ENCODE data around the gene TIA1.
A peak's percentile ranks its signal among the peaks of the same experiment; 100 is the strongest.
"Not testable (repeated sequence)": the region's sequence is repeated elsewhere in the genome, so short reads cannot be mapped to it uniquely, and the experiment has no call there.

The TIA1 gene

DNA sequence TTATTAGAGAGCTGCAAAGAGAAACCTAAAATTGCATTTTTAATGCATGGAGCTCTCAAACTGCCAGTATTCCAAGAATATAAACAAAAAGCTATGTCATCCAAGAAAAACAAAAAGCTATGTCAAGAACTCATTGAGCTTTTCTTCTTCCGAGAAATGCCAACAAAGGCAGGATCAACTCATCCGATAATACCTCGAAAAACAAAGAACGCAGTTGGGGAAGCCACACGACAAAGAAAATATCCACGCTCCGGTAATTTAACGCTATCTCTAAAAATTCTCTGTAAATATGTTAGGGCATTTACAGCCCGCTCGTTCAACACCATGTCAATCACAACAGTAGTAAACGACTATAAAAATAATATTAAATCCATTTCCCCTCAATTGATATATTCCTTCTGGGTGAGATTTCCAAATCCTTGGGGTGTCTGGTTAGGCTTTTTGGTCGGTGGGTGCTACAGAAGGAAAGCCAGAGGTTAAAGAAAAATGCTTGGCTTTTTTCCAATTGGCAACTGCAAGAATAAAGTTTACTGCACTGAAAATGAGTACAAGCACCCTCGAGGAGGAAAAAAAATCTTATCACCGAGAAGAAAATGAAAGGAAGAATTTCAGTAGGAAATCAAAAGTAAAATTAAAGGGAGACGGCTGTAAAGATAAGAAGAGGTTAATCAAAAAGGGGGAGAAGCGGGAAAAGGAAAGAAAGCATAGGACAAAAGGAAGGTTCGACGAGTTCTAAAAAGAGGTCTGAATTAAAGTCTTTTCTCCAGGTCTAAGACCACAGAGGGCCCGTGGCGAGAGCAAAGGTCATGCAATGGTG lies 856 bp downstream of the TIA1 start:
- Mint-ChIP-seq H3K27me3 (no peaks in the 10 kb centered on the region), H3K27ac (peak overlapping the region; percentile 97), H3K9me3 (no peaks in the 10 kb centered on the region), H3K4me1 (ENCODE audit: low read depth) (peaks cover 27% of the 10 kb centered on the region), H3K36me3 (ENCODE audit: low read depth) (peaks cover 22% of the 10 kb centered on the region), H3K4me3 (peak overlapping the region; percentile 87)
- intact Hi-C loops (cut with micrococcal nuclease): loop anchor here (1.0 kb wide), 2 partner anchors 11 to 46 kb away; partner anchors contain the start of genes PCYOX1 and SNRPG

DNA sequence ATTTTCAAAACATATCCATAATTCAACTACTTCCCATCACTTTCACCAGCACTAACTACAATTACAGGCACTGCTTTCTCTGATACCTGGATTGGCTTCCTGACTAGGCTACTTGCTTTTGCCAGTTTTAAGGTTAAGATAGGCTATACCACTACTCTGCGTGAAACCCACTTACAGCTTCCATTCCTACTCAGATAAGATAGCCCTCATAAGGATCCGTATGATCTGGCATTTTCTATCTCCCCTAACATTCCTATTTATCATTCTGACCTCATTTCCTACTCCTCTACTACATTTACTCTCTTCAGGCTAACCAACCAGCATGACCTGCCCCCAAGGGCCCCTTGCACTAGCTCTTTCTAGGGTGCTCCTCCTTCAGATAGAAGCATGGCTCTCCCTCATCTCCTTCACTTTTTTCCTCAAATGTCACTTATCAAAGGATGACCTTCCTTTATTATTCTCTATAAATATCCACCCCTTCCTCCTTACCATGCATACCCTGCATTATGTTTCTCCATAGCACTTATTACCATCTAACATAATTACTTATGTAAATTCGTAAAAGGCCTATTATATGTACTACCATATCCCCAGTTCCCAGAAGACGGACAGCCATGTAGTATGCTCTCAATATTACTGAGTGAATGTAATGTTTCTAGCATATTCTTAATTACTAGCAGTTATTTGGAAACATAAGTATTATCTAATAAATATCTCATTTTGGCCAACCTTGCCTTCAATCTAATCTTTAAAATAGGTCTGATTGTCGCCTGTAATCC lies 4.4 kb downstream of the TIA1 start:
- Mint-ChIP-seq H3K4me1 (ENCODE audit: low read depth) (peaks cover 40% of the 10 kb centered on the region), H3K36me3 (ENCODE audit: low read depth) (peaks cover 36% of the 10 kb centered on the region), H3K9me3 (no peaks in the 10 kb centered on the region), H3K27me3 (no peaks in the 10 kb centered on the region), H3K4me3 (no peak overlapping the region), H3K27ac (peak overlapping the region; percentile 42)
- intact Hi-C loops (cut with micrococcal nuclease): no loop called here

DNA sequence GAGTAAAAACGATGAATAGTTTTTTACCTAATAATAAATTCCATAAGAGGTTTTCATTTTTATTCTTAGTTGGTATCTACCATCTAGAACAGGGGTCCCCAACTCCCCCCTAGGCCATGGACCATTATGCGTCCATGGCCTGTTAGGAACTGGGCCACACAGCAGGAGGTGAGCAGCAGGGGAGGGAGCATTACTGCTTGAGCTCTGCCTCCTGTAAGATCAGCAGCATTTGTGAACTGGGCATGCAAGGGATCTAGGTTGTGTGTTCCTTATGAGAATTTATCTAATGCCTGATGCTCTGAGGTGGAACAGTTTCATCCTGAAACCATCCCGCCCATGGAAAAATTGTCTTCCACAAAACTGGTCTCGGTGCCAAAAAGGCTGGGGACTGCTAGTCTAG lies 5.9 kb downstream of the TIA1 start:
- no peak overlapping the region for H3K4me3 Mint-ChIP-seq
- intact Hi-C loops (cut with micrococcal nuclease): no loop called here
- no peak overlapping the region for H3K27ac Mint-ChIP-seq
- no peaks in the 10 kb centered on the region for H3K9me3 Mint-ChIP-seq
- H3K4me1 Mint-ChIP-seq (ENCODE audit: low read depth): peaks cover 40% of the 10 kb centered on the region
- H3K36me3 Mint-ChIP-seq (ENCODE audit: low read depth): peaks cover 24% of the 10 kb centered on the region
- H3K27me3 Mint-ChIP-seq: no peaks in the 10 kb centered on the region

DNA sequence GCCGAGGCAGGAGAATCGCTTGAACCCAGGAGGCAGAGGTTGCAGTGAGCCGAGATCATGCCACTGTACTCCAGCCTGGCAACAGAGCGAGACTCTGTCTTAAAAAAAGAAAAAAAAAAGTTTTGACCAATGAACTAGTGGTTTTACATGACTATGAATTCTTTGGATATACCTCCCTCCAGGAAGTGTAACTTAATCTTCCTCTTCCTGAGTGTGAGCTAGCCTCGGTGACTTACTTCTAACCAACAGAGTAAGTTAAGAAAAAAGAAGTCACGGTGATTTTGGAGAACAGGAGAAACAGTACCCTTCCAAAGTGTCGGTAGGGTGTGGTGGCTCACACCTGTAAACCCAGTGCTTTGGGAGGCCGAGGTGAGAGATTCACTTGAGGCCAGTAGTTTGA lies 7.1 kb downstream of the TIA1 start:
- Mint-ChIP-seq H3K27me3 (no peaks in the 10 kb centered on the region), H3K4me3 (no peak overlapping the region), H3K9me3 (no peaks in the 10 kb centered on the region), H3K27ac (peak overlapping the region; percentile 57), H3K4me1 (ENCODE audit: low read depth) (peaks cover 36% of the 10 kb centered on the region), H3K36me3 (ENCODE audit: low read depth) (peaks cover 27% of the 10 kb centered on the region)
- intact Hi-C loops (cut with micrococcal nuclease): no loop called here

DNA sequence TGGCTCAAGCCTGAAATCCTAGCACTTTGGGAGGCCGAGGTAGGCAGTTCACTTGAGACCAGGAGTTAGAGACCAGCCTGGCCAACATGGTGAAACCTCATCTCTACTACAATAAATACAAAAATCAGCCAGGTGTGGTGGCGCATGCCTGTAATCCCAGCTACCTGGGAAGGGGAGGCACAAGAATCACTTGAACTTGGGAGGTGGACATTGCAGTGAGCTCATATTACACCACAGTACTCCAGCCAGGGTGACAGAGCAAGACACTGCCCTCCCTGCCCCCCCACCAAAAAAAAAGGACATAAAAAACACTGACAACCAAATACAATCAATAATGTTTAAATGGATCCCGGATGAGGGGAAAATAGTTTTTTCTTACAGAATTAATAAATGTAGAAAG lies 7.8 kb downstream of the TIA1 start:
- H3K4me3 Mint-ChIP-seq: no peak overlapping the region
- H3K4me1 Mint-ChIP-seq (ENCODE audit: low read depth): peaks cover 29% of the 10 kb centered on the region
- H3K27me3 Mint-ChIP-seq: no peaks in the 10 kb centered on the region
- H3K36me3 Mint-ChIP-seq (ENCODE audit: low read depth): peaks cover 24% of the 10 kb centered on the region
- no peak overlapping the region for H3K27ac Mint-ChIP-seq
- H3K9me3 Mint-ChIP-seq: no peaks in the 10 kb centered on the region
- intact Hi-C loops (cut with micrococcal nuclease): no loop called here

DNA sequence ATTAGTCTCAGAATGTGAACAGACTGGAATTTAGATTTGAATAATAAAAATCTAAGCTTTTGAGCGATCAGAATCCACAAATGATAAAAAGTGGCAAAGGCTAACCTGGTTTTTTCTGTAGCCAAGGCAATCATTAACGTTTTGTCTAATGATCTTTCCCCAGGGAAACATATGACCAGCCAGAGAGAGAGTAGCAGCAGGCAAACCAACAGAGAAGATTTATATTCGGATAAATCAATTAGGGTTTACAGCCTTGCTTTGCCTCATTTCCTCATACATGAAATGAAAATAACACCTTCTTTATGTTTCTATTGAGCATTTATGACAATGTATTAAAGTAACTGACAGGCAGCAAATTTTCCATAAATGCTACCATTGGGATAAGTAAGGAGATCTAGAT lies 14.5 kb downstream of the TIA1 start:
- H3K9me3 Mint-ChIP-seq: no peaks in the 10 kb centered on the region
- H3K4me1 Mint-ChIP-seq (ENCODE audit: low read depth): no peaks in the 10 kb centered on the region
- intact Hi-C loops (cut with micrococcal nuclease): no loop called here
- no peak overlapping the region for H3K27ac Mint-ChIP-seq
- H3K36me3 Mint-ChIP-seq (ENCODE audit: low read depth): peaks cover 73% of the 10 kb centered on the region
- H3K4me3 Mint-ChIP-seq: no peak overlapping the region
- H3K27me3 Mint-ChIP-seq: no peaks in the 10 kb centered on the region

DNA sequence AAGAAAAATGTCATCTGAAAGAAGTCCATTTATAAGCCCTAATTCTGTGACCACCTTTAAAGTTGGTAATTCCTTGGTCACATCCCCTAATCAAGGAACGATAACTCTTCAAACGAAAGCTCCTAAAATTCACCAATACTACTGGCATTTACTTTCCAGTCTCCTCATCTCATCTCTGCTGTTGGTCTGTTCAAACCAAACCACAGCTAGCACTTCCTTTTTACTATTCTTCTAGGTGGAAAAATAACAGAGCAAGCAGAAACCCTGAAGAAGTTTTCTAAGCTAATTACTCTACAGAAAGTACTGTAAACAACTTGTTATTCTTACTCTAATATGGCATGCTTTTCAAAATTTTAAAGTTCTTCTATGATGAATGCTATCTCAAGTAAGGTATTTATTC lies 21.6 kb downstream of the TIA1 start:
- H3K36me3 Mint-ChIP-seq (ENCODE audit: low read depth): peaks cover 85% of the 10 kb centered on the region
- no peaks in the 10 kb centered on the region for H3K4me1 Mint-ChIP-seq (ENCODE audit: low read depth)
- no peaks in the 10 kb centered on the region for H3K27me3 Mint-ChIP-seq
- H3K9me3 Mint-ChIP-seq: no peaks in the 10 kb centered on the region
- no peak overlapping the region for H3K4me3 Mint-ChIP-seq
- intact Hi-C loops (cut with micrococcal nuclease): loop anchor here (10.0 kb wide), 1 partner anchor 892 kb away; no protein-coding TSS in a partner anchor
- H3K27ac Mint-ChIP-seq: no peak overlapping the region

DNA sequence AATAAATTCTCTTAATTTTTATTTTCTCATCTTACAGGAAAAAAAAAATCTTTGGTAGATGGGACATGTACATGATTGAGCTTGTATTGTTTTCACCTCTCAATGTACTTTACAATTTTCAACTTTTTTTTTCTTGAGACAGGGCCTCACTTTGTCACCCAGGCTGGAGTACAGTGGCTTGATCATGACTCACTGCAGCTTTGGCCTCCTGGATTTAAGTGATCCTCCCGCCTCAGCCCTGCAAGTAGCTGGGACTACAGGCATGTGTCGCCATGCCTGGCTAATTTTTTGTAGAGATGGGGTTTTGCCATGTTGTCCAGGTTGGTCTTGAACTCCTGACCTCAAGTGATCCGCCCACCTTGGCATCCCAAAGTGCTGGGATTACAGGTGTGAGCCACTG lies 25.1 kb downstream of the TIA1 start:
- H3K4me1 Mint-ChIP-seq (ENCODE audit: low read depth); H3K4me3 Mint-ChIP-seq; H3K9me3 Mint-ChIP-seq; H3K27ac Mint-ChIP-seq; H3K27me3 Mint-ChIP-seq: not testable (repeated sequence)
- intact Hi-C loops (cut with micrococcal nuclease): loop anchor here (10.0 kb wide), 1 partner anchor 889 kb away; no protein-coding TSS in a partner anchor
- peaks cover 88% of the 10 kb centered on the region for H3K36me3 Mint-ChIP-seq (ENCODE audit: low read depth)

DNA sequence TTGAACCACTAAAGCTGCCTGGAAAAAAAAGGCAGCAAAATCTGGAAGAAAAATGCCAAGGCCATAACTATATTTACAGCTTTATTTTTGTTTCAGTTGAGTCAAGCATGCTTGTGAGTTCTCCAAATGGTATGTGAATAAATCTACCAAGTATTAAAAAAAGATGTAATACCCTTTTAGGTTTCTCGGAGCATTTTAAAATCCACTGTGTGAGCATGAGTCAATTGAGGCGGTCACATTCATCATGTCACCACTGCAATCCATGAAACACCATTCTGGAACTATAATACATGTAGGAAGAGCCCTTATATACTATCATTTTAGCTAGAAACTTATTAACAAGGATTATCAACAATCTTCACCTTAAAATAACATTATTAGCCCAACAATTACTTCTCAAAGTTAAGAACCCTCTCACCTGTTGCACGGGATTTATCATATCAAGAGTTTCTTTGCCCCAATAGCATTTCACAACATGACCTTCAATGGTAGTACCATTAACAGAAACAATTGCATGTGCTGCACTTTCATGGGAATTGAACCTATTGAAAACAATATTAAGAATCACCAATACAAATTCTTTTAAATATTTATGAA lies 33.4 kb downstream of the TIA1 start:
- no peak overlapping the region for H3K4me3 Mint-ChIP-seq
- H3K27ac Mint-ChIP-seq: no peak overlapping the region
- H3K9me3 Mint-ChIP-seq: no peaks in the 10 kb centered on the region
- no peaks in the 10 kb centered on the region for H3K27me3 Mint-ChIP-seq
- peaks cover 78% of the 10 kb centered on the region for H3K36me3 Mint-ChIP-seq (ENCODE audit: low read depth)
- intact Hi-C loops (cut with micrococcal nuclease): no loop called here
- H3K4me1 Mint-ChIP-seq (ENCODE audit: low read depth): no peaks in the 10 kb centered on the region

DNA sequence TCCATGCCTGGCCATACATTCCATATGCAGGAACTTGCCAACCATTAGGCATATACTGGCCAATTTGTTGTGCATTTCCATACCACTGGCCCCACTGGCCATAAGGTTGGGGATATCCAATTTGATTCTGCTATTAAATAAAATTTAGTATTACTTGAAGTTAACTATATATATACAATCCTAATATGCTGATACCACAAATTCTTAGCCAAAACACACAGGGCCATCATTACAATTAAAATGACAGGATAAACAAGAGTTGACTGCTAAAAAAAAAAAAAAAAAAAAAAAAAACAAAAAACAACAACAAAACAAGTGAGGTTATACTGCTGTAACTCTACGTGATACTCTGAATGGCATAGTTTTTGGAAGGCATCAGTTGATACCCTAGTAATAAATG lies 34.1 kb downstream of the TIA1 start:
- Mint-ChIP-seq H3K4me1 (ENCODE audit: low read depth) (no peaks in the 10 kb centered on the region), H3K27ac (no peak overlapping the region), H3K27me3 (no peaks in the 10 kb centered on the region), H3K36me3 (ENCODE audit: low read depth) (peaks cover 78% of the 10 kb centered on the region), H3K9me3 (no peaks in the 10 kb centered on the region), H3K4me3 (no peak overlapping the region)
- intact Hi-C loops (cut with micrococcal nuclease): no loop called here

DNA sequence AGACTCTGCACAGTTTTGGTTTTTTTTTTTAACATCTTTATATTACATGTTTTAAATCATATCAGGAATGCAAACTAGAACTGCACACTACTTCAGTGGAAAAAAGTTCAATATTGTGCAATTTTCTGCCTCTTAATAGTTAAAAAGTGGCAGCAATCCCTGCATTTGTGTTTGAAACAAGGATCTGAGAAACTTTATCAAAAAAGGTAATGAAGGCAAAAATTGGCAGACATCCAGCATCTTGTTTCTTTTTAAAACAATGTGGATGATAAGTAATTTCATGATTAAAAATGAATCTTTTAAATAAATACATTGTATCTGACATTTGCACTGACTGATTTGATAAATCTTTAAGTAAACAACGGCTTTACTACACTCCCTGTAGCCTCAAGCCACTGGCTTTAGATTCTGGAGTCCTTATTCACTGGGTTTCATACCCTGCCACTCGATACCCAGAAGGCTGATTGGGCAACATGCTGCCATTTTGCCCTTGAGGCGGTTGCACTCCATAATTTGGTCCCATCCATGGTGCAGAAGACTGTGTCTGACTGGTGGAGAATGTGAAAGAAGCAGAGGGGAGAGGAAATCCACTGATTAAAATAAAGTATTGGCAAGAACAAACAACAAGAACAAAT lies 36.0 kb downstream of the TIA1 start:
- Mint-ChIP-seq H3K4me1 (ENCODE audit: low read depth) (no peaks in the 10 kb centered on the region), H3K36me3 (ENCODE audit: low read depth) (peaks cover 58% of the 10 kb centered on the region), H3K4me3 (no peak overlapping the region), H3K9me3 (no peaks in the 10 kb centered on the region), H3K27me3 (no peaks in the 10 kb centered on the region), H3K27ac (no peak overlapping the region)
- intact Hi-C loops (cut with micrococcal nuclease): no loop called here

DNA sequence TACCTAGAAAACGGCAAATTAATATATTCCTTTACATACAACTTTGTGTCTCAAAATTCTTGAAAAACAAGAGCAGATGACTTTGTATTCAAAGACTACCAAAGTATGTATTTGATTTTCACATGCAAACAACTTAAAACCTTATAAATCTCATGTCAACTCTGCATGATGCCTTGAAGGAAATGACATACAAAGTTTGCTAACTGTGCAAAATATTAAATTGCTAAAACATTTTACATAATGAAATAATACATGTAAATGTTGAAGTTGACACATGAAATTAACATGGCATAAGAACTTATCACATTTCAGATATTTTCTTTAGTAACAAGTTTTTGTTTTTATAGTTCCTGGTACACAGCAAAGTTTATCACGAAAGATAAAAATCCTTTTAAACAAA lies 36.8 kb downstream of the TIA1 start:
- Mint-ChIP-seq H3K4me1 (ENCODE audit: low read depth) (no peaks in the 10 kb centered on the region), H3K4me3 (no peak overlapping the region), H3K9me3 (no peaks in the 10 kb centered on the region), H3K27me3 (no peaks in the 10 kb centered on the region), H3K27ac (no peak overlapping the region), H3K36me3 (ENCODE audit: low read depth) (peaks cover 50% of the 10 kb centered on the region)
- intact Hi-C loops (cut with micrococcal nuclease): no loop called here

DNA sequence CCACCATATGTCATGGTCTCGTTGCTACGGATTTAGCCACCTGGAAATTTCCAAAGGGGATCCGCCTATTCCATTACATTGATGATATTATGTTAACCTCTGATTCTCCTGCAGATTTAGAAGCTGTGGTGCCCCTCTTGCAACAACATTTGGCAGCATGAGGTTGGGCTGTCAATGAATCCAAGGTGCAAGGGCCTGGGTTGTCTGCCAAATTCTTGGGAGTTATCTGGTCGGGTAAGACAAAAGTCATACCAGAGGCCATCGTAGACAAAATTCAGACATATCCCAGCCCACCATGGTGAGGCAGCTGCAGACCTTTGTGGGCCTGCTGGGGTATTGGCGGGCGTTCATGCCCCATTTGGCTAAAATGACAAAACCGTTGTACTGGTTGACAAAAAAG lies 44.0 kb downstream of the TIA1 start:
- H3K9me3 Mint-ChIP-seq: no peaks in the 10 kb centered on the region
- H3K4me1 Mint-ChIP-seq (ENCODE audit: low read depth): no peaks in the 10 kb centered on the region
- intact Hi-C loops (cut with micrococcal nuclease): no loop called here
- H3K27ac Mint-ChIP-seq: no peak overlapping the region
- no peaks in the 10 kb centered on the region for H3K27me3 Mint-ChIP-seq
- peaks cover under 1% of the 10 kb centered on the region for H3K36me3 Mint-ChIP-seq (ENCODE audit: low read depth)
- H3K4me3 Mint-ChIP-seq: no peak overlapping the region

DNA sequence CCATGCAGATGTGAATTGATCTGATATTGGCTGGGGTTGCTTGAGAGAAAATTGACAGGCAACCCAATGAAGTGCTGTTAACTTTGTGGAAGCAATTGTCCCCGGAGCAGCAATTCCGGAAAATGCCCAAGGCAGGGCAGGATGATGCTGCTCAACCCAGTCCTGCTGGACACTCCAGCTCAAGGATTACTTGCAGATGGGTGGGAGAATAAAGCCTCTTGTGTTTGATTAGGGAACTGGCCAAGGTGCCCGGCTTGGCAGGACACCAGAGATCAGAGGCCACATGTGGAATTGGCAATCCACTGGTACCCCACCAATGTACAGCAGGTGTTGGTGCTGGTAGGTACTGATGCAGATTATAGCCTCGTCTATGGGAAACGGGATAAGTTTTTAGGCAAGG lies 45.3 kb downstream of the TIA1 start:
- intact Hi-C loops (cut with micrococcal nuclease): no loop called here
- H3K27me3 Mint-ChIP-seq: no peaks in the 10 kb centered on the region
- H3K4me3 Mint-ChIP-seq: no peak overlapping the region
- no peak overlapping the region for H3K27ac Mint-ChIP-seq
- no peaks in the 10 kb centered on the region for H3K36me3 Mint-ChIP-seq (ENCODE audit: low read depth)
- no peaks in the 10 kb centered on the region for H3K4me1 Mint-ChIP-seq (ENCODE audit: low read depth)
- no peaks in the 10 kb centered on the region for H3K9me3 Mint-ChIP-seq
